ENCODE data around the gene LDLRAP1. TPM values are rescaled to one million over a fixed set of nuclear protein-coding genes. Genes with fewer than 3 reads are reported as not detected.
"Not testable (repeated sequence)": the region's sequence is repeated elsewhere in the genome, so short reads cannot be mapped to it uniquely, and the experiment has no call there.

LDLRAP1 gene
- total RNA-seq, 2 donors from 2014 or later, result 37.8 to 56.3 TPM

DNA sequence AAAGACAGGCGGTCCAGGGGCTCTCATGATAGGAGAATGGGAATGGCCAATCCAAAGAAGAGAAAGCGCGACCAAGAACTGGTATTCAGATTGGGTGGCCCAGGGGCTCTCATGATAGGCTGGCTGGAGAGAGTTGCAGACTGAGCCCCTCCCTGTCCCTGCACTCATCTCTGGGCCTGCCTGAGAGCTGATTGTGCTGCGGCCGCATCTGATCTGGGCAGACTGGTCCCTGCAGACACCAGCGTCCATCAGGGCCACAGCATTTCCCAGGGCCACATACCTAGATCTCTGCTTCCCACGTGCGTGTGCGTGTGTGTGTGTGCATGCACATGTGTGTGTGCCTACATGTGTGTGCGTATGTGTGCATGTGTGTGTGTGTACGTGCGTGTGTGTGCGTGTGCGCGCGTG, 42.8 kb downstream of the LDLRAP1 start:
- Histone ChIP-seq H3K4me3 (no peak overlapping the region), H3K36me3 (no peaks in the 10 kb centered on the region), H3K4me1 (replicated peaks) (peaks cover 5% of the 10 kb centered on the region), H3K9me3 (no peaks in the 10 kb centered on the region), H3K27me3 (replicated peaks; ENCODE audit: insufficient read depth) (no peaks in the 10 kb centered on the region), H3K27ac (no peak overlapping the region)
- DNase-seq (ENCODE audit: low spot score), result no peak
- TF ChIP-seq POLR2A (IDR thresholded peaks at IDR 0.05), result no peak
- no peak for TF ChIP-seq POLR2AphosphoS5 (IDR thresholded peaks at IDR 0.05)
- no peak for TF ChIP-seq CTCF (IDR thresholded peaks at IDR 0.05)
- intact Hi-C loops (cut with DNase I), result no loop called here
- WGBS, result 95% methylated on average over 16 of the region's 16 CpGs

DNA sequence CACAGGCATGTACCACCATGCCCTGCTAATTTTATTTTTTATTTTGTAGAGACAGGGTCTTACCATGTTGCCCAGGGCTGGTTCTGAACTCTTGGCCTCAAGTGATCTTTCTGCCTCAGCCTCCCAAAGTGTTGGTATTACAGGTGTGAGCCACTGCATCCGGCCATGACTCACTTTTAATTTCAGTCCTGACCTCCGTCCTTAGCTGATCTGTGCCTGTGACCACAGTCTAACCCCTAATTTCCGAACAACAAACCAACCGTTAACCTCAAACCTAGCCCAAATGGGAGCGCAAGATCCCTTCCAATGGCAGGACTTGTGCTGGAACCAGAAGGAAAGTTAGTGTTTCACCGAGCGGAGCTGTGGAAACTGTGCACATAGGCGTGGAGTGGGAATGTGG, 43.9 kb downstream of the LDLRAP1 start:
- Histone ChIP-seq H3K36me3 (no peaks in the 10 kb centered on the region), H3K27me3 (replicated peaks; ENCODE audit: insufficient read depth) (no peaks in the 10 kb centered on the region), H3K27ac (no peak overlapping the region), H3K9me3 (no peaks in the 10 kb centered on the region), H3K4me1 (replicated peaks) (peaks cover 5% of the 10 kb centered on the region), H3K4me3 (no peak overlapping the region)
- intact Hi-C loops (cut with DNase I), result no loop called here
- TF ChIP-seq CTCF (IDR thresholded peaks at IDR 0.05) (no peak), POLR2AphosphoS5 (IDR thresholded peaks at IDR 0.05) (no peak), POLR2A (IDR thresholded peaks at IDR 0.05) (no peak)
- over 99% methylated on average over 8 of the region's 8 CpGs for WGBS
- no peak for DNase-seq (ENCODE audit: low spot score)

DNA sequence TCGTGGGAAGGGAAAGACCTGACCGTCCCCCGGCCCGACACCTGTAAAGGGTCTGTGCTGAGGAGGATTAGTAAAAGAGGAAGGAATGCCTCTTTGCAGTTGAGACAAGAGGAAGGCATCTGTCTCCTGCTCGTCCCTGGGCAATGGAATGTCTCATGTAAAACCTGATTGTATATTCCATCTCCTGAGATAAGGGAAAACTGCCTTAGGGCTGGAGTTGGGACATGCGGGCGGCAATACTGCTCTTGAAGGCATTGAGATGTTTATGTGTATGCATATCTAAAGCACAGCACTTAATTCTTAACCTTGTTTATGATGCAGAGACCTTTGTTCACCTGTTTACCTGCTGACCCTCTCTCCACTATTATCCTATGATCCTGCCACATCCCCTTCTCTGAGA, 44.8 kb downstream of the LDLRAP1 start:
- H3K27me3 ChIP-seq (replicated peaks; ENCODE audit: insufficient read depth); H3K36me3 ChIP-seq; H3K4me3 ChIP-seq; intact Hi-C loops (cut with DNase I); H3K9me3 ChIP-seq; H3K4me1 ChIP-seq (replicated peaks); DNase-seq (ENCODE audit: low spot score): not testable (repeated sequence)
- peak overlapping the region in 1 of 2 donors; percentile 54 for H3K27ac ChIP-seq
- WGBS, result 71% methylated on average over 7 of the region's 7 CpGs

- H3K9me3 ChIP-seq; intact Hi-C loops (cut with DNase I); H3K36me3 ChIP-seq; H3K27me3 ChIP-seq (replicated peaks; ENCODE audit: insufficient read depth); H3K4me1 ChIP-seq (replicated peaks); DNase-seq (ENCODE audit: low spot score); H3K4me3 ChIP-seq: not testable (repeated sequence)
- H3K27ac ChIP-seq, result peak overlapping the region in 1 of 2 donors; percentile 54
- 96% methylated on average over 13 of the region's 13 CpGs for WGBS
These were observed 45.4 kb downstream of the LDLRAP1 start for GRCh38 chr1:25588786-25589185.

DNA sequence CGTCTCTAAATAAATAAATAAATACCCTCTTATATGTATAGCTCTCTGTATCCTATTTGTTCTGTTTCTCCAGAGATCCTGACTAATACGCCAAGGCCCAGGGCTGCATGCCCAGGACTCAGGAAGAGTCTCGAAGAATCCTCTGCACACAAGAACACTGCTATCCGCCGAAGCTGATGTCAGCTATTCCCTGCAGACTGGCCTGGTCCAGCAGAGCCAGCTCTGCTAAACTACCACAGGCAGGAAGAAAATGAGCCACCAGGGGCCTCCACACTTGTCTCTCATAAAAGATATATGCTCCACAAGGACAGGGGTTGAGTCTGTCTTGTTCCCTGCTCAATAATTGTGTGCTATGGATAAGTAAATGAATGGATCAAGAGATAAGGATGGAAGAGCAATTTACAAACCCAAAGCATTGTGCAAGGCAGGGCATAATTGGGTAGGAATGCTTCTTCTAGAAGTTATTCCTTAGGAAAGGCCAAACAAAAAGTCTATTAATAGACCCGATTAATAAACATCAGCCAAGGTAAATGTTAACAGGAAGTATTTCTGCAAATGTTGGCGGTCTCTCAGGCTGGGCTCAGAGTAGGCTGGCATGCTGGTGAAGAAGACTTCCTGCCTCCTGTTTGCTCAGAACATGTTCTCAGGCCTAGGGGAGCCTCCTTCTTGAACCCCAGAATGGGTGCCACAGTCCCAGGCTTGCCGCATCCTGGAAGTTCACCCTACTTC, 46.9 kb downstream of the LDLRAP1 start:
- Histone ChIP-seq H3K27me3 (replicated peaks; ENCODE audit: insufficient read depth) (no peaks in the 10 kb centered on the region), H3K4me3 (no peak overlapping the region), H3K9me3 (no peaks in the 10 kb centered on the region), H3K36me3 (no peaks in the 10 kb centered on the region), H3K27ac (peak overlapping the region; percentile 26 to 67), H3K4me1 (replicated peaks) (peaks cover 5% of the 10 kb centered on the region)
- WGBS, result 33% methylated on average over 8 of the region's 8 CpGs
- TF ChIP-seq POLR2AphosphoS5 (IDR thresholded peaks at IDR 0.05), result peak; percentile 58
- no peak for TF ChIP-seq POLR2A (IDR thresholded peaks at IDR 0.05)
- TF ChIP-seq CTCF (IDR thresholded peaks at IDR 0.05), result peak in 3 of 4 experiments; percentile 29 to 39 (median 31)
- intact Hi-C loops (cut with DNase I), result no loop called here
- DNase-seq (ENCODE audit: low spot score), result peak; percentile 44

GRCh38 chr1:25593861-25594260, 50.5 kb downstream of the LDLRAP1 start:
- 43% methylated on average over 2 of the region's 2 CpGs for WGBS
- DNase-seq (ENCODE audit: low spot score), result no peak
- Histone ChIP-seq H3K4me1 (replicated peaks) (peaks cover 5% of the 10 kb centered on the region), H3K27ac (no peak overlapping the region), H3K36me3 (no peaks in the 10 kb centered on the region), H3K4me3 (no peak overlapping the region), H3K27me3 (replicated peaks; ENCODE audit: insufficient read depth) (no peaks in the 10 kb centered on the region), H3K9me3 (no peaks in the 10 kb centered on the region)
- intact Hi-C loops (cut with DNase I), result no loop called here
- TF ChIP-seq POLR2AphosphoS5 (IDR thresholded peaks at IDR 0.05) (no peak), POLR2A (IDR thresholded peaks at IDR 0.05) (no peak)

All from prostate gland (tissue), 2 donors.